ENCODE measurements around the gene CDH23. TPM values are rescaled to one million over a fixed set of nuclear protein-coding genes. Genes with fewer than 3 reads are reported as not detected.

Gene CDH23
- total and polyA plus RNA-seq, 10 of the 15 experiments (the other 5 are each of a cell fraction or from before 2014, with no cell fraction given): 0.09 to 0.40 (median 0.15) TPM; not detected in 1

- Histone ChIP-seq H2AFZ (ENCODE audit: control insufficient read depth, low read depth, low read length) (no peak overlapping the region), H3K36me3 (ENCODE audit: control insufficient read depth in 2 of 2, insufficient read depth in 2 of 2, low read length in 1 of 2) (no peaks in the 10 kb centered on the region), H3K9ac (ENCODE audit: control insufficient read depth, insufficient read depth, low read length) (no peak overlapping the region), H4K20me1 (ENCODE audit: control insufficient read depth, insufficient read depth) (no peaks in the 10 kb centered on the region), H3K4me3 (no peak overlapping the region), H3K9me3 (replicated peaks; ENCODE audit: control insufficient read depth, insufficient read depth, low read length) (no peaks in the 10 kb centered on the region), H3K27me3 (replicated peaks in 1 of 2; ENCODE audit: control insufficient read depth in 2 of 2, insufficient read depth in 2 of 2, low read length in 1 of 2) (no peaks in the 10 kb centered on the region; a peak in 1 of 4 replicates), H3K27ac (ENCODE audit: control insufficient read depth, insufficient read depth) (no peak overlapping the region), H3K79me2 (ENCODE audit: control insufficient read depth, insufficient read depth, low read length) (no peaks in the 10 kb centered on the region), H3K4me1 (ENCODE audit: control insufficient read depth, insufficient read depth, low read length) (no peaks in the 10 kb centered on the region), H3K4me2 (ENCODE audit: control insufficient read depth, insufficient read depth) (no peak overlapping the region)
- ChIA-PET SMC1A (ENCODE audit: uncharacterized antibody, unreplicated experiment) (interaction anchor here (1.0 to 4.3 kb wide), 11 partner anchors 8 to 322 kb away, joined by 3 to 51 read pairs (median 5); partner anchors contain the start of gene VSIR), POLR2A (interaction anchor here (1.2 kb wide), 1 partner anchor 42 kb away, joined by 4 read pairs; no protein-coding TSS in a partner anchor), RAD21 (ENCODE audit: unreplicated experiment) (interaction anchor here (0.7 to 3.1 kb wide), 10 partner anchors 9 to 391 kb away, joined by 3 to 32 read pairs (median 4); partner anchors contain the start of gene VSIR), CTCF (interaction anchor here (0.8 to 6.3 kb wide), 21 partner anchors 10 to 391 kb away, joined by 3 to 116 read pairs (median 8); partner anchors contain the start of gene SLC29A3)
- DNase-seq (ENCODE audit: low read depth, low spot score): no peak
- no peak for ATAC-seq
- intact Hi-C loops (cut with micrococcal nuclease; ENCODE audit: unreplicated experiment) (loop anchor here (5.0 kb wide), 2 partner anchors 106 to 219 kb away; no protein-coding TSS in a partner anchor), in situ Hi-C loops (cut with MboI) (loop anchor here (10.0 kb wide), 1 partner anchor 322 kb away; no protein-coding TSS in a partner anchor)
- TF ChIP-seq JUND (IDR thresholded peaks at IDR 0.05; ENCODE audit: low read depth, low read length) (no peak), ATF3 (IDR thresholded peaks at IDR 0.05; ENCODE audit: borderline replicate concordance, extremely low read depth, low read depth, low read length) (no peak), STAT1 (conservative IDR thresholded peaks at IDR 0.05) (no peak), ESRRA (IDR thresholded peaks at IDR 0.05; ENCODE audit: low read length) (no peak), RAD51 (IDR thresholded peaks at IDR 0.05) (no peak), RELA (IDR thresholded peaks at IDR 0.05; ENCODE audit: borderline replicate concordance, partially characterized antibody) (no peak), MYC (IDR thresholded peaks at IDR 0.05; ENCODE audit: insufficient read depth, insufficient read length, insufficient replicate concordance, low read length, severe bottlenecking) (no peak), MTA2 (IDR thresholded peaks at IDR 0.05; ENCODE audit: low read depth) (no peak), EP300 (IDR thresholded peaks at IDR 0.05; ENCODE audit: borderline replicate concordance in 1 of 2, control insufficient read depth in 1 of 2, low read depth in 2 of 2, low read length in 2 of 2) (no peak), TARDBP (IDR thresholded peaks at IDR 0.05; ENCODE audit: borderline replicate concordance) (no peak), ZNF274 (IDR thresholded peaks at IDR 0.05; ENCODE audit: insufficient read depth, insufficient read length) (no peak), MTA3 (IDR thresholded peaks at IDR 0.05; ENCODE audit: borderline replicate concordance, low read length) (no peak), PAX8 (IDR thresholded peaks at IDR 0.05) (no peak), SP1 (IDR thresholded peaks at IDR 0.05; ENCODE audit: low read depth, low read length) (no peak), ZBTB11 (CRISPR knock-in tag; IDR thresholded peaks at IDR 0.05) (no peak), NR2F1 (conservative IDR thresholded peaks at IDR 0.05) (no peak), BHLHE40 (IDR thresholded peaks at IDR 0.05; ENCODE audit: borderline replicate concordance in 1 of 2, low read depth in 2 of 2, low read length in 1 of 2) (no peak), ZNF217 (IDR thresholded peaks at IDR 0.05) (no peak)
- FAIRE-seq: no peak
- BruUV-seq (replicated peaks): no TSS peak
- 43% methylated on average over 35 of the region's 35 CpGs for WGBS (ENCODE audit: insufficient coverage, insufficient replicate concordance, low lambda C conversion rate, missing lambda C conversion rate)
These were observed 309.7 kb downstream of the CDH23 start for GRCh38 chr10:71706216-71707121.

Data from GM12878 (cell line).